ENCODE data around the gene PBX3.
"Not testable (repeated sequence)": the region's sequence is repeated elsewhere in the genome, so short reads cannot be mapped to it uniquely, and the experiment has no call there.

PBX3 gene

DNA sequence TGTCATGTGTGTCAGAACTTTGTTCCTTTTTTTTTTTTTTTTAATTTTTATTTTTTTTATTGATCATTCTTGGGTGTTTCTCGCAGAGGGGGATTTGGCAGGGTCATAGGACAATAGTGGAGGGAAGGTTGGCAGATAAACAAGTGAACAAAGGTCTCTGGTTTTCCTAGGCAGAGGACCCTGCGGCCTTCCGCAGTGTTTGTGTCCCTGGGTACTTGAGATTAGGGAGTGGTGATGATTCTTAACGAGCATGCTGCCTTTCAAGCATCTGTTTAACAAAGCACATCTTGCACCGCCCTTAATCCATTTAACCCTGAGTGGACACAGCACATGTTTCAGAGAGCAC lies 32.0 kb downstream of the PBX3 start:
- DNase-seq, result not testable (repeated sequence)

GRCh38 chr9:125782718-125783117 lies 35.5 kb downstream of the PBX3 start:
- no peak for DNase-seq

- no peak for DNase-seq
Observed at GRCh38 chr9:125784286-125785049, 37.3 kb downstream of the PBX3 start.

GRCh38 chr9:125785248-125785751 lies 38.1 kb downstream of the PBX3 start:
- peak; percentile 45 for DNase-seq

DNA sequence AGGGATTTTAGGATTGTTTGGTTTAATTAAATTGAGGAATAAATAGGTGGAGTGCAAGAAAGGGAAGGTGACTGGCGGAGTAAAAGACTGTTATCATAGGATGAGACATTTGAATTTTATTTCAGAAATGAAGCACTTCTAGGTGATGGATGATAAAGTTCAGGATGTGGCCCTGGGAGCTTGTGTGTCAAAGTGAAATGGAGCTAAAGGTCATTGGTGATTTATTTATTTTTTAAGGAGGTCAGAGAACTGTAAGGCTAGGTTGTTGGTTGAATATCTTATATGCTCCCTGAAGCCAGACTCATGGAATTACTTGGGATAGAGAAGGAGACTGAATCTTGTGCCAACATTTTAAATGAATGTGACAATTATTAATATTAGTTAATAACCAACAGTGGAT lies 40.5 kb downstream of the PBX3 start:
- no peak for DNase-seq

- no peak for DNase-seq
Observed at GRCh38 chr9:125789196-125789595, 42.0 kb downstream of the PBX3 start.

- DNase-seq, result no peak
Observed at GRCh38 chr9:125794708-125795107, 47.5 kb downstream of the PBX3 start.

GRCh38 chr9:125795970-125796596 lies 48.9 kb downstream of the PBX3 start:
- no peak for DNase-seq

DNA sequence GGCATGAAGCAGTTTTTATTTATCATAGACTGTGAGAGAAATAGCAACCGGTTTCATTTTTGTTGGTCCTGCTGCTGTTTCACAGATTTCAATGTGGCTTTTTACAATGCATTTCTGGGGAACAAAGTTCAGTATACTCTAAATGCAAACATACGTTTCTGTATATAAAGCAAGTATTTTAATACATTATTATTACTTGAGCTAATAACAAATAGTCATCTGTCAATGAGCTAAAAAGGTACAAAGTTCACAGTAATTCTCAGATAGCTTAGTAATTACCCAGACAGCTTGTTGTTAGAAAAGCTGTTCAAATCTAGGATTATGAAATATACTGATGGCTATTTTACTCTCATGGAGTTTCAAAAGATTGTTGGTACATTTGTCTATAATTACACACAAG lies 50.8 kb downstream of the PBX3 start:
- no peak for DNase-seq

DNA sequence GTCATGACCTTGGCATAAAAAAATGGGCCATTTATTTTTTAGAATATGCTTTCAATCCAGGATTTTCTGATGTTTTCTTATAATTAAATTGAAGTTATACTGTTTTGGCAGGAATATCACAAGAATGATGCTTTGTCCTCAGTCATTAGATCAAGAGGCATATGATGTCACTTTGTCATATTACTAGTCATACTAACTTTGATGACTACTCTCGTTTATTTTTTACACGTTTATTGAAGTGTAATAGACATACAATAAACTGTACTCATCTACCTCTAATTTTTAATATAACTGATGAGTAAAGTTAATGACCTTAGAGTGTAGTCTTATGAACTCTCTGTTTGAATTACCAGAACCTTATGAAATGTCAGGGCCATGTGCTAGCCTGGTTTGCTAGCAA lies 56.4 kb downstream of the PBX3 start:
- DNase-seq, result no peak

GRCh38 chr9:125805057-125805456 lies 57.9 kb downstream of the PBX3 start:
- no peak for DNase-seq

DNA sequence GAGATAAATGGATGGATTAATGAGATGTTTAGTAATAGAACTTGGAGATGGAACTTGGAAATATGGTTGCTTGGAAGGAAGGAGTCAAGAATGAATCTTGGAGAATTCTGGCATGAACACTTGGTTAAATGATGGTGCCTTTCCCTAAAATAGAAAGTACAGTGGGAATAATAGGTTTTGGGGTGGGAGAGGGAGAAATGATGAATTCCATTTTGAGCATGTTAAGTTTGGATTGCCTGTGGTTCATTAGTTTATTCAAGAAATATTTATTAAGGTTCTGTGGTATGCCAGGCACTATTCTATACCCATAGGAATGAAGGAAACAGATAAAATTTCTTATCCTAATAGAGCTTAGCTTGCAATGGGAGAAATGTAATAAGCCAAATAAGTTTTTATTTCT lies 58.4 kb downstream of the PBX3 start:
- no peak for DNase-seq

DNA sequence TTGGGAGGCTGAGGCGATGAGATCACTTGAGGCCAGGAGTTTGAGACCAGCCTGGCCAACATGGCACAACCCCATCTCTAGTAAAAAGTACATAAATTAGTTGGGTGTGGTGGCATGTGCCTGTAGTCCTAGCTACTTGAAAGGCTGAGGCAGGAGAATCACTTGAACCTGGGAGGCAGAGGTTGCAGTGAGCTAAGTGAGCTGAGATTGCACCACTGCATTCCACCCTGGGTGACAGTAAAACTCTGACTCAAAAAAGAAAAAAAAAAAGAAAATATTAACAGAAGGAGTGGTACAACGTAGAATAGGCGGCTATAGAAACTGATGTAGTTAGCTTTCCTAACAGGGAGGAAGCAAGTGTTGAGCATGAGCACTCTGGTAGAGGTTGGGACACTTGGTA lies 59.9 kb downstream of the PBX3 start:
- DNase-seq, result no peak

DNA sequence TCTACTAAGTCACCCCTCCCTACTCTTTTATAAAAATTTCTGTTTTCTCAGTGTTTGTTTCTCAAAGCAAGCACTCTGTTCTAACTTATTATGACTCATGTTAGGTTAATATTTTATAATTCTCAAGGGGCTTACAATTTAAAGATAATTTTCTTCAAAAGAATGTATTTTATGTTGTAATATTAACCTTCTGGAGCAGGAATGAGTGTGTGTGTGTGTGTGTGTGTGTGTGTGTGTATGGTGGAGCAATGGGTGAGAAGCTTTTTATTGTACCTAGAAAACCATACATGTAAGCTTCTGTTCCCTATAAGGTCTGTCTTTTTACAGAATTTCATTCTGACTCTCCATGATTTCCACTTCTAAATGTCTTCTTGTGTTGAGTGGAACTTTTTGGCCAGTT lies 63.0 kb downstream of the PBX3 start:
- no peak for DNase-seq

DNA sequence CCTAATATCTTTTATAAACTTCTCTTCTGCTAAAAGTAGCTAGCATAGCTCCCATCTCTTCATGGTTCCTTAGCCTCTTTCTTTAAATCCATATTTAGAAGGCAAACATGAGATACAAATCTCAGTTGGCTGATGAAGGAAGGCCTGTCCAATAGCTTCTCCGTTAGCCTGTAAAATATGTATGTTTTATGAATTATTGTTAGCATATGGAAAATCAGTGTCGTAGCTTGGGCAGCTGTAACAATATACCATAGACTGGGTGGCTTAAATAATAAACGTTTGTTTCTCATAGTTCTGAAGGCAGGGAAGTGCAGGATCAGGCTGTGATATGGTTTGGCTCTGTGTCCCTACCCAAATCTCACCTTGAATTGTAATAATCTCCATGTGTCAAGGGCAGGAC lies 63.8 kb downstream of the PBX3 start:
- no peak for DNase-seq

GRCh38 chr9:125812403-125812802 lies 65.2 kb downstream of the PBX3 start:
- no peak for DNase-seq

GRCh38 chr9:125815568-125815967 lies 68.4 kb downstream of the PBX3 start:
- peak; percentile 27 for DNase-seq

DNA sequence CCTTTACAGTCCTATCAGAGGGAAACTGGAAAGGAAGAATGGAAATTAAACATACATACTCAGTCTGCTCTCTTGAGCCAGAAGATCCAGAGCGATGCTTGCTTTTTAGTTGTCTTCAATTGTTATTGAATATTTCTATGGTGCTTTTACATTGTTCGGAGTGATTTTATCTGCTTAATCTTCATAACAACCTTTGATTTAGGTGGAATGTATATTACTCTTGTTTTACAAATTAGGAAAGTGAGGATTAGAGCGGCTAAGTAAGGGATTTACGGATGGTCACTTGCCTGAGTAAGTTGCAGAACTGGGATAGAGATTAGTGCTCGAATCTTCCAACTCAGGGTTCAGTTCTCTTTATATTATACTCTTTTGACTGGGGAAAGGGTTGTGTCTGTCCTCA lies 69.1 kb downstream of the PBX3 start:
- no peak for DNase-seq

DNA sequence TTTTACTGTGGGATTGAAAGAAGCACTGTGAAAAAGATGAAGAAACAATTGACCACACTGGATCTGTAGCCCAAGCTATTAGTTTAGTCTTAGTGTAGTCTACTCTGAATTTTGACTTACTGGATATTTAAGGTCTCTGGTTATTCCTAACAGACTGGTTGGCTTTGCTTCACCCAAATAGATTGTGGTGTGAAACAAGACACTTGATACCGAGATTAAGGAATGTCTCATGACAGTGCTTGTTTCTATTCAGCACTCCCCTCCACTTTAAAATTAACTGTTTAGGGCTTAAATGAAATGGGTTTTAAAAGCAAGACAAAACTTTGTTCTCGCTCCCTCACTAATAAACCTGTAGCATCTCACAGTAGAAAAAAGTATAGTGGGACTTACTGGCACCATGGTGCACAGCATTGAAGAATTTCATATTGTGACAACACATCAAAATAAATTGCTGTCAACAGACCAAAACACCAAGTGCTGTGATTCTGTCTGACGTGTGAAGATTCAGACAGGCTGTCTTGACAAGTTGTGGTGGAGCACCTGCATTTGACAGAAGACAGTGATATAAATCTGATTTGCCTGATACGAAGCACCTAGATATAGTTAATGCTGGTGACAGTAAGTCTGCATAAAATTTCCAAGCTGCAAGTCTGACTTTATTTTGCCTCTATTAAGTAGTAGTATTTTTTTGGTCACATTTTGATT lies 73.1 kb downstream of the PBX3 start:
- no peak for DNase-seq

DNA sequence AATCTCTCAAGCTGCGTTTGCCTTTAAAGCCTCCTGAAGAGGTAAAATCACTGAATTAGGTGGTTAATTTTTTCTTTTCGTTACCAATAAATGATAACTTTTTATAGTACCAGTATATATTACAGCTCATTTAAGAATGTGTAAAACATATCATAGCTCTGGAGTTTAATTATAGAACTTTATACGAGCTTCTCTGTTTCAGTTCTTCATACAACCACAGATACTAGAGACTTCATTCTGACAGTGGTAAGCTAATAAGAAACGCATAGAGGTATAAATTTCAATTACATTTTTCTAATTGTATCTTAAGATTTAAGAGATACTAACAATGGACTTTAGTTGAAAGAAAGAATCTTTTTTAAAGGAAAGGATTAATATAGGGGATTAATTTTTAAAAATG lies 73.9 kb downstream of the PBX3 start:
- DNase-seq, result no peak

GRCh38 chr9:125822160-125822559 lies 75.0 kb downstream of the PBX3 start:
- DNase-seq, result no peak

GRCh38 chr9:125822902-125823301 lies 75.7 kb downstream of the PBX3 start:
- DNase-seq, result no peak

- peak; percentile 3 for DNase-seq
Observed at GRCh38 chr9:125823874-125824406, 76.8 kb downstream of the PBX3 start.

DNA sequence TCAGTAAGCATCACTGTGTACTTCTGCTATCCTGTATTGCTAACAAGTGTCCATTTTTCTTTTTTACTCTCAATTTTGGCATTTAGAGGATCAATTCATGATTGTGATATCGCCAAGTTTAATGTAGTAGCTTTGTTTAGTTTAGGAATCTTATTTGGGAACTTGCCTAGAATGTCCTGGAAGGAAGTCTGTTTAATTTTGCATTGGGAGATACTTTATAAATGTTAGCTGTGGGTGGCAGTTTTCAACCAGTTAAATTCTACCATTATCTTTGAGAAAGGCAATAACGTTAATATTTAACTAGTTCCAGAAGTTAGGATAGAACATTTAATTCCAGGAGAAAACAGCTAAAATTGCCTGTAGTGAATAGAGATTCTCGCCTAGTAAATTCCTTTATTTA lies 78.6 kb downstream of the PBX3 start:
- DNase-seq, result no peak

Data from stimulated activated CD4-positive, alpha-beta T cell treated with anti-CD3 and anti-CD28 coated beads, Interleukin-15, amount 100 ng/mL, for 24 hours (primary cell).